ENCODE results near the gene EGFLAM.

Gene EGFLAM

DNA sequence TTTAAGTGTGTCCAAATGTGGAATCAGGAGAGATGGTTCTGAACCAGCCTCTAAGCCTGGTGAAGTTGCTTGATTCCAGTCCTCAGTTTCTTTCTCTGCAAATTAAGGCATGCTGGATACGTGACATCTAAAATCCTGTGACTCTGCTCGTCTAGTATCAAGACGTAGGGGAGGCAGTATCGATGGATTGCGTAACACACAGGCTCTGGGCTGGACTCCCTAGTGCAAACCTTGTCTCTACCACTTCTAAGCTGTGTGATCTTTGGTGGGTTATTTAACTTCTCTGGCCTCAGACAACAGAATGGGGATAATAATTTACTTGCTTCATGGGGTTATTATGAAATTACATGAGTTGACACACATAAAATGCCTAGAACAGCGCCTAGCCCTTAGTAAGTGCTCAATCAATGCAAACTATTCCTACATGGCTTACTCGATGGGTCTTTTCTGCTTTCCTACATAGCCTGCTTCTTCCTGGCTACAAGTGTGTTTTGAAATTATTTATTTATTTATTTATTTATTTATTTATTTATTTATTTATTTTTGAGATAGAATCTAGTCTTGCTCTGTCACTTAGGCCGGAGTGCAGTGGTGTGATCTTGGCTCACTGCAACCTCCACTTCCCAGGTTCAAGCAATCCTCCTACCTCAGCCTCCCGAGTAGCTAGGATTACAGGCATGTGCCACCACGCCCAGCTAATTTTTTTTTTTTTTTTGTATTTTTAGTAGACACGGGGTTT lies 102.1 kb downstream of the EGFLAM start:
- DNase-seq (ENCODE audit: low spot score) = no peak
- Mint-ChIP-seq H3K36me3 (ENCODE audit: low read depth) (no peaks in the 10 kb centered on the region), H3K4me3 (no peak overlapping the region), H3K9me3 (no peaks in the 10 kb centered on the region), H3K27me3 (ENCODE audit: low read depth) (peaks cover 7% of the 10 kb centered on the region), H3K27ac (no peak overlapping the region), H3K4me1 (ENCODE audit: low read depth) (no peaks in the 10 kb centered on the region)

DNA sequence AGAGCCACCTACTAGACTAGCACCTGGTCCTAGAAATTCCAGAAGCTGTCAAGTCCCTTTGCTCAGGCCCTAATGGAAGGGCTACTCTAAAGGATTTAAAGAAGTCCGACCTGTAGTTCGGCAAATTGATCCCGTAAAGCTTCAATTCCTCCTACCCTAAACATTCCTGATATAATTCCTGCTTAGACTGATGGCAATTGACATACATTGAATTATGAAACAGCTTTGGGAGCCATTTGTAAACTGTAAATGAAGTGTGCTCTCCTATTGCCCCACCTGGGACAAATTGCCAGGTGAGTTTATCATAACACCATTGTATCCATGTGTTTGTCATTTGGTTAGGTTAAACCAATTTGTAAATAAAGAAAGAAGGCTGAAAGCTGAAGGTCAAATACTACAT lies 104.4 kb downstream of the EGFLAM start:
- Mint-ChIP-seq H3K36me3 (ENCODE audit: low read depth) (no peaks in the 10 kb centered on the region), H3K4me3 (no peak overlapping the region), H3K27me3 (ENCODE audit: low read depth) (peaks cover 12% of the 10 kb centered on the region), H3K9me3 (no peaks in the 10 kb centered on the region), H3K4me1 (ENCODE audit: low read depth) (no peaks in the 10 kb centered on the region), H3K27ac (no peak overlapping the region)
- no peak for DNase-seq (ENCODE audit: low spot score)

DNA sequence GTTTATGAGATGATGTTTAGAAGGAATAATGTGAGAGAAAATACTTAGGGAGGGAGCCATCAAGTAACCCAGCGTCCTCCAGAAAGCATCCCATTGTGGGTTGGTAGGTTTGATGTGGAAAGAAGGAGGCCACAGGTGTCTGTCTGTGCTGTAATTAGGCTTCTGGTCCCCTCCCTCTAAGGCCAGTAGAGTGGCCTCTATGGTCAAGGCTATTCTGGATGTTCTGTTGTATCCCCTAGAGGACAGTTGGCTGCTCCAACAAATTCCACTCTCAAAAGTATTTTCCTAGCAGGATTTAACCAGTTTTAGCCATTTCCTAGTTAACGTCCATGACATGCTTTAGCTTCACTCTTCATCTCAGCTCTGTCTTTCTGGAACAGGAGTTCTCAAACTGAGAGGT lies 106.5 kb downstream of the EGFLAM start:
- Mint-ChIP-seq H3K27me3 (ENCODE audit: low read depth) (peaks cover 16% of the 10 kb centered on the region), H3K4me3 (no peak overlapping the region), H3K36me3 (ENCODE audit: low read depth) (no peaks in the 10 kb centered on the region), H3K9me3 (no peaks in the 10 kb centered on the region), H3K4me1 (ENCODE audit: low read depth) (peaks cover 5% of the 10 kb centered on the region), H3K27ac (no peak overlapping the region)
- DNase-seq (ENCODE audit: low spot score) = no peak

DNA sequence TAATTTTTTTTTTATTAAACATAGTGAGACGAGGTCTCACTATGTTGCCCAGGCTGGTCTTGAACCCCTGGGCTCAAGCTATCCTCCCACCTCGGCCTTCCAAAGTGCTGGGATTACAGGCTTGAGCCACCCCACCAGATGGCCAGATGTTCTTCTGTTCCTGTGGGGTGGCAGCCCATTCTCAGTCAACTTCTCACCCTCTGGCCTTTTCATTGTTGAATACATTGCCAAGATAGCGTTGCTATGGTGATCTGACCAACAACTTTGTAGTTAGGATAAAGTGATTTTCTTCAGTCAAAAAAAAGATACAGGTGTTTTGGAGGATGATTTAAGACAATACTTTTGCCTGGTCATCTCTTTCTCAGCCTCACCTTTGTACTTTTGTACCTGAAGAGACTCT lies 109.1 kb downstream of the EGFLAM start:
- DNase-seq (ENCODE audit: low spot score) = no peak
- no peak overlapping the region for H3K27ac Mint-ChIP-seq
- peaks cover 16% of the 10 kb centered on the region for H3K27me3 Mint-ChIP-seq (ENCODE audit: low read depth)
- peaks cover 5% of the 10 kb centered on the region for H3K4me1 Mint-ChIP-seq (ENCODE audit: low read depth)
- H3K9me3 Mint-ChIP-seq = no peaks in the 10 kb centered on the region
- H3K4me3 Mint-ChIP-seq = no peak overlapping the region
- H3K36me3 Mint-ChIP-seq (ENCODE audit: low read depth) = no peaks in the 10 kb centered on the region

DNA sequence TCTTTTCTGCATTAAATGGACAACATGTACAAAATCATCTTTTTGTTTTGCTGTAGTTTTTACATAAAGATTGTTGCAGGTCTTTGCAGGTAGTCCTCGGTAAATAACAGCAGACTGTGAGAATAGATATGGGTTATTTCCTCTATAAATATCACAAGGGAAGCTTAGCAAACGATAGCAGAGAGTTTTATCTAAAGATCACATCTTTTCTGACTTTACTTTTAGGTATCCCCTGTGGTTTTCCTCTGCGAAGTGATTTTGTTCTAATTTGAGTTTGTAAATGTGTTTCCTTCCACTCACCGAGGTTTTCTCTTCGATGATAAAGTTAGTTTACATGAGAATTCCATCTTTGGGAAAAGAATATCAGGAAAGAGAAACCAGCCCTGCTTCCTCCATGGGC lies 109.6 kb downstream of the EGFLAM start:
- Mint-ChIP-seq H3K27me3 (ENCODE audit: low read depth) (peaks cover 16% of the 10 kb centered on the region), H3K4me1 (ENCODE audit: low read depth) (peaks cover 5% of the 10 kb centered on the region), H3K9me3 (no peaks in the 10 kb centered on the region), H3K4me3 (no peak overlapping the region), H3K27ac (no peak overlapping the region), H3K36me3 (ENCODE audit: low read depth) (no peaks in the 10 kb centered on the region)
- DNase-seq (ENCODE audit: low spot score) = no peak

DNA sequence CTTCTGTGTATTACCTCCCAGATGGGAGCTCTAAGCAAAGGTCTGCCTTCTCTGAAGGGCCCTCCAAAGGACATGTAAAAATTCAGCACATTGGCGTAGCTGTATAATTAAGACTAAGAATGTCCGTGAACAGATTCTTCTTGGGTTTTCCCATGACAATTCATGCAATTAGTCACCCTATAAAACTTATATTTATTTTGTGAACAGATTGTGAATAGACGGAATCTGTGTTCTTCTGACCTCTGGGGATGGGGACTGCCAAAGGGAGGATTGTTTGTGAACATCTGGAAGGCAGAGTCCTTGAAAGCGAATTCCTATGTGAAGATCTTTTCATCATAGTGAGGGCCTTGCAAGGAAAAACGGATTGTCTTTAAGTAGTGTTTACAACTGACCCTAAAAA lies 111.3 kb downstream of the EGFLAM start:
- Mint-ChIP-seq H3K36me3 (ENCODE audit: low read depth) (no peaks in the 10 kb centered on the region), H3K4me3 (no peak overlapping the region), H3K4me1 (ENCODE audit: low read depth) (peaks cover 5% of the 10 kb centered on the region), H3K27ac (no peak overlapping the region), H3K9me3 (no peaks in the 10 kb centered on the region), H3K27me3 (ENCODE audit: low read depth) (peaks cover 15% of the 10 kb centered on the region)
- DNase-seq (ENCODE audit: low spot score) = no peak

DNA sequence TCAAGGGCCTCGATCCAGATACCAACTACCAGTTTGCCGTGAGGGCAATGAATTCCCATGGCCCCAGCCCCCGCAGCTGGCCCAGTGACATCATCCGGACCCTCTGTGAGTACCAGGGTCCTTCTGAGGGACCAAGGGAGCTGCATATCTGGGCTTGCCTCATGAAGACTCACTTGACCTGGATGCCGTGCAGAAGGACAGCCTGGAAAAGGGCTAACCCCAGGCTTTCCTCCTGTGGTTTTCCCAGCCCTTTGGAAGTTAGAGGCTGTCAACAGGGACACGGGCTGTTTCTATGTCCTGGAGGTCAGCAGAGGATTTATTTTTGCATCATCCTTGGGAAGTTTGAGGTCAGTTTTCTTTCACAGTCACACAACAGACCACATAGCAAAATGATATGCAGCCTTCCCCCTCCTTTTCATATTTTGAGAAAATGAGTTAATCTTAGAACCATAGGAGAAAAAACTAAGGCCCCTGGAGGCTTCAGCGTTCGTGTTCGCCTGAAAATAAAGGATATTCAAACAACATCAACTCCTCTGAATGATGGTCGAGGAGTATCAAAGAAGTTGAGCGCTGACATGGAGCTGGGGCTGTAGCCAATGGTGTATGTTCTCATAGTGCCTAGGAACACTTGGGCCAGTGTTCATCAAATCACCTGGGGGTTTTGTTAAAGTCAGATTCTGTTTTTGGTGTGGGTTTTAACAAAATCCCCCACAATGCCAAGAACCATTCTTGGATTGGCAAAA lies 112.2 kb downstream of the EGFLAM start:
- Mint-ChIP-seq H3K4me1 (ENCODE audit: low read depth) (peaks cover 5% of the 10 kb centered on the region), H3K4me3 (no peak overlapping the region), H3K9me3 (no peaks in the 10 kb centered on the region), H3K27ac (no peak overlapping the region), H3K36me3 (ENCODE audit: low read depth) (no peaks in the 10 kb centered on the region), H3K27me3 (ENCODE audit: low read depth) (peaks cover 12% of the 10 kb centered on the region)
- DNase-seq (ENCODE audit: low spot score) = no peak

DNA sequence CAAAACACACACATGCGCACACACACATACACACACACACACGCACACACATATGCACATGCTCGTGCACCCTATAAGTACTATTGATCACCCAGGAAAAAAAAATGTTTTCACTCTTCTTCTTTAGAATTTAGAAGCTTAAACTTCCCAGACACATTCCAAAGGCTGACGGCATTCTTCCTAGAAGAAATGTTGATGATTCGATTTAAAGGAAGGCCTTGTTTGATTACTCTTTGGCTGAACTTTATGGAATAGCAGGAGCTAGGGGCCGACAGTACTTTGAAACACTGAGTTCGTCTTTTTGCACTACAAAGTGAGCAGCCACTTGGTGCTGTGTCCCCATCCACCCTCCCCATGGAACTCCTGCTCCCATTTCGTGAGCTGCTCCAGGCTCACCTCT lies 113.2 kb downstream of the EGFLAM start:
- H3K27me3 Mint-ChIP-seq (ENCODE audit: low read depth) = peaks cover 9% of the 10 kb centered on the region
- H3K27ac Mint-ChIP-seq = no peak overlapping the region
- H3K4me3 Mint-ChIP-seq = no peak overlapping the region
- H3K9me3 Mint-ChIP-seq = no peaks in the 10 kb centered on the region
- H3K4me1 Mint-ChIP-seq (ENCODE audit: low read depth) = peaks cover 5% of the 10 kb centered on the region
- no peaks in the 10 kb centered on the region for H3K36me3 Mint-ChIP-seq (ENCODE audit: low read depth)
- no peak for DNase-seq (ENCODE audit: low spot score)

DNA sequence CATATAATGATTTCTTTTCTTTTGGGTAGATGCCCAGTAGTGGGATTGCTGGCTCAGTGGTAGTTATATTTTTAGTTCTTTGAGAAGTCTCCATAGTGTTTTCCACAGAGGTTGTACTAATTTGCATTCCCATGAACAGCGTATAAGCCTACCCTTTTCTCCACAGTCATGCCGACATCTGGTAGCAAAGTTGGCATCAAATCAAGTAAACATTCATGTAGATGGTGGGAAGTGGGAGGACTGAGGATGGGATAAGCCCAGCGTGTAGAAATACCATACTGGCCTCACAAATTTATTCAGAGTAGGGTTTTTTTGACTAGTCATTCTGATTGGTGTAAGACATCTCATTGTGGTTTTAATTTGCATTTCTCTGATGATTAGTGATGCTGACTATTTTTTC lies 115.4 kb downstream of the EGFLAM start:
- no peaks in the 10 kb centered on the region for H3K9me3 Mint-ChIP-seq
- no peak for DNase-seq (ENCODE audit: low spot score)
- no peaks in the 10 kb centered on the region for H3K36me3 Mint-ChIP-seq (ENCODE audit: low read depth)
- H3K27me3 Mint-ChIP-seq (ENCODE audit: low read depth) = peaks cover 18% of the 10 kb centered on the region
- H3K4me3 Mint-ChIP-seq = no peak overlapping the region
- H3K4me1 Mint-ChIP-seq (ENCODE audit: low read depth) = no peaks in the 10 kb centered on the region
- H3K27ac Mint-ChIP-seq = no peak overlapping the region

DNA sequence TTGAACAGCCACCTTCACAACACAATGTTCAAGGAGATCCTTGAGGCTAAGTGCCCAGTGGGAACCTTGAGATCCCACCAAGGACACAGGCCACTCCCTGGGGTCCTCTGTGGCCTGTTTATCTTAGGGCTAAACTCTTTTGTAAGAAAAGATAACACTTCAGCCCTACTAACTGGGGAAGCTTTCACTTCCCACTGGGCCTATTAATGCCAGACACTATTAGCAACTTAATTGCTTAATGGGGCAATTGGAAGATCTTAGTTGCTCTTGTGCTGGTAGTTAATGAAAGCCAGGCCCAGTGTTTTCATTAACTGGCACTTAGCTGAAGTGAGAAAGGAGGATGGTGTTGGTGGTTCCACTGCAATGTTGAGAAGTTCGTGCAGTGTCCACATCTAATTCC lies 117.1 kb downstream of the EGFLAM start:
- no peak overlapping the region for H3K27ac Mint-ChIP-seq

DNA sequence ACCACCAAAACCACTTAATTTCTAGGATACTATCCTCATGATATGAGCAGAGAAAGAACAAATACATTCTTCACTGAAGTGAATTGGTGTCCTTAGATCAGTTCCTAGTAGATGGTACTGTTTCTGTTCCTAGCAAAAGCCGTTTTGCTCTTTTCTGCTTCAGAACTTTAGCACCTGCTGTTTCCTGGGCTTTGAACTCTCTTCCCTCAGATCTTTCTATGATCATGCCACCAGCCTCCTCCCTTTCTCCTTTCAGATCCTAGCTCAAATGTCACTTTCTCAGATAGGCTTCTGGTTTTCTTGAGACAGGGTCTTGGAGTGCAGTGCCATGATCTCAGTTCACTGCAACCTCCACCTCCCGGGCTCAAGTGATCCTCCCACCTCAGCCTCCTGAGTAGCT lies 118.0 kb downstream of the EGFLAM start:
- Mint-ChIP-seq H3K9me3 (no peaks in the 10 kb centered on the region), H3K4me1 (ENCODE audit: low read depth) (no peaks in the 10 kb centered on the region), H3K36me3 (ENCODE audit: low read depth) (no peaks in the 10 kb centered on the region), H3K4me3 (no peak overlapping the region), H3K27me3 (ENCODE audit: low read depth) (peaks cover 28% of the 10 kb centered on the region), H3K27ac (no peak overlapping the region)
- no peak for DNase-seq (ENCODE audit: low spot score)

More for the DNA sequence above, 117.1 kb downstream of the EGFLAM start:
- Mint-ChIP-seq H3K27me3 (ENCODE audit: low read depth) (peaks cover 26% of the 10 kb centered on the region), H3K4me3 (no peak overlapping the region), H3K36me3 (ENCODE audit: low read depth) (no peaks in the 10 kb centered on the region), H3K9me3 (no peaks in the 10 kb centered on the region), H3K4me1 (ENCODE audit: low read depth) (no peaks in the 10 kb centered on the region)
- no peak for DNase-seq (ENCODE audit: low spot score)

DNA sequence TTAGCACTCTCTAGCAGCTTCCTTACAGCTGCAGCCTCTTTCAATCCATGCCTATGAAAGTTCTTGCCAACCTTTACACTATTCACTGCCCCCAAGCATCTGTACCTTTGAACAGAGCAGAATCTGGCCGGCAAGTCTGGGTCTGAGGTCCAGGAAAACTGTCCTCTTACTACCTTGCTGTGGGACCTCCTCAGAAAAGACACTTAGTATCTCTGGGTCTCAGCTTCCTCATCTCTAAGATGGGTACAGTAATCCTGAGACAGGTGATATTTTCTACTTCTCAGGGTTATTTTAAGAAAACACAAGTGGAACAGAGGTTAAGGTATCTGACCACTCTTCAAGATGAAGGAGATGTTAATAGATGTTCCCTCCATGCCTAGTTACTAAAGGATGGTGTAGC lies 120.2 kb downstream of the EGFLAM start:
- no peaks in the 10 kb centered on the region for H3K4me1 Mint-ChIP-seq (ENCODE audit: low read depth)
- H3K36me3 Mint-ChIP-seq (ENCODE audit: low read depth) = no peaks in the 10 kb centered on the region
- H3K4me3 Mint-ChIP-seq = no peak overlapping the region
- DNase-seq (ENCODE audit: low spot score) = no peak
- H3K9me3 Mint-ChIP-seq = no peaks in the 10 kb centered on the region
- no peak overlapping the region for H3K27ac Mint-ChIP-seq
- peaks cover 28% of the 10 kb centered on the region for H3K27me3 Mint-ChIP-seq (ENCODE audit: low read depth)

DNA sequence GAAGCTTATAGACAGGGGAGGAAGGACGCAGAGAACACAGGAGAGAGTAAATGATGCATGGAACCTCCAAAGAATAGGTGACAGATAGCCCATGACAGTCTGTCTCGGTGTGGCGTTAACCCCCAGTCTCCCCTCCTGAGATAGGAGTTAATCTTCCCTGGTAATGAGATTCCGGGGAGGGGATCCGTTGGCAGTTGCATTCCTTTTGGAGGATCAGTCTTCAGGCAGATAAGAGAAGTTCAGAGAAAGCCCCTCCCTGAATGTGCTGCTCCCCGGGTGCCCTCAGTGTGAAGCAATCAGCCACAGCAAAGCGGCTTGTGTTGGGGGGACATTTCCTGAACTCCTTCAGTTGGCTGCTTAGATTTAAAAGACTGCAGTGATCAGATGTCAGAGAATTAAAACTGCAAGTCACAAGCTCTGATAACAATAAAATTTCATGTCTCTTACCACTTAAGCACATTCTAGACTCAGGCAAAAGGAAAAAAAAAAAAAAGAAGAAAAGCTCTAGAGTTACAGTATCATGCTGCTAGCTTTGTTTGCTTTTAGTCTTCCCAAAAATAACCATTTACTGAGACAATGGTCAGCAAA lies 121.1 kb downstream of the EGFLAM start:
- Mint-ChIP-seq H3K4me3 (no peak overlapping the region), H3K27ac (no peak overlapping the region), H3K36me3 (ENCODE audit: low read depth) (no peaks in the 10 kb centered on the region), H3K4me1 (ENCODE audit: low read depth) (no peaks in the 10 kb centered on the region), H3K27me3 (ENCODE audit: low read depth) (peaks cover 28% of the 10 kb centered on the region), H3K9me3 (no peaks in the 10 kb centered on the region)
- DNase-seq (ENCODE audit: low spot score) = no peak

DNA sequence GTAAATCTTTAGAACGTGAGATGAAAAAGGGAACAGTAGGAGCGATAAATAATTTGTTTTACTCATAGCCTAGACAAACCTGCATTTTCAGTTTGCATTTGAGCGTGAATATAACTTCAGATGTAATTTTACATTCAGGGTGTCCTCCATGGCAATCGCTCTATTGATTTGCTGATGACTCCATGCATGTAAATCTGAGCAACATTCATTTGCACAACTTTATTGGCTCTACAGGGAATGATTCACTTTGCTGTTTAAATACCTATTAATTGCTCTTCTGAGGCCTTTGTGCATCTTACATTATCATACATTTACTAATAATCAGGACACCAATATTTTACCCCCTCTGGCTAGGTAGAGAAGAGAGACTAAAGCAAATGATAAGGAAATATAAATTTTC lies 122.2 kb downstream of the EGFLAM start:
- Mint-ChIP-seq H3K27me3 (ENCODE audit: low read depth) (peaks cover 28% of the 10 kb centered on the region), H3K4me3 (no peak overlapping the region), H3K27ac (no peak overlapping the region), H3K4me1 (ENCODE audit: low read depth) (no peaks in the 10 kb centered on the region), H3K9me3 (no peaks in the 10 kb centered on the region), H3K36me3 (ENCODE audit: low read depth) (no peaks in the 10 kb centered on the region)
- DNase-seq (ENCODE audit: low spot score) = no peak

Data from T-helper 2 cell treated with Interferon-gamma antibody and Interleukin-4, amounts not matched to agents 5 μg/mL and 100 μg/mL, for 36 hours (primary cell).